Measurements from ENCODE around the gene LILRB5. TPM values are rescaled to one million over a fixed set of nuclear protein-coding genes. Genes with fewer than 3 reads are reported as not detected.
"Not testable (repeated sequence)": the region's sequence is repeated elsewhere in the genome, so short reads cannot be mapped to it uniquely, and the experiment has no call there.

The LILRB5 gene
- total RNA-seq, 1 donor from 2014 or later = not detected

DNA sequence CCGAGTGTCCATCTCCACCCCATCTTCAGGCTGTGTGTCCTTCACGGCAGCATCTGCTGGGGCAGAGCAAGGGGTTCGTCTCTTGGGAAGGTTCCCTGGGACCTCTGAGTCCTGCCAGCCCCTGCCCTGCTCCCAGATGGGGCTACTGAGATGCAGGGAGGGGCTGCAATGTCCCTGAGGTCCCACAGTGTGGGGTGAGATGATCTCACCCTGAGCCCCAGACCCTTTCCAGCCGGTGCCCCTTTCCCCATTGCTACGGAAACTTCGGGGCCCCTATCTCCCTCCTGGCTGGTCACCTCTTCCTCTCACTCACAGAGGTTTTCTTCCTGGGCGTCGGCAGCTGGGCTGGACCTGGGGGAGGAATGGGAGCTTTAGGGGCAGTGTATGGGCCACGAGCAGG is 18.9 kb upstream of the LILRB5 start:
- no peak for DNase-seq (ENCODE audit: low read depth)

- not testable (repeated sequence) for DNase-seq (ENCODE audit: low read depth)
Observed at GRCh38 chr19:54274516-54274915, 17.4 kb upstream of the LILRB5 start.

DNA sequence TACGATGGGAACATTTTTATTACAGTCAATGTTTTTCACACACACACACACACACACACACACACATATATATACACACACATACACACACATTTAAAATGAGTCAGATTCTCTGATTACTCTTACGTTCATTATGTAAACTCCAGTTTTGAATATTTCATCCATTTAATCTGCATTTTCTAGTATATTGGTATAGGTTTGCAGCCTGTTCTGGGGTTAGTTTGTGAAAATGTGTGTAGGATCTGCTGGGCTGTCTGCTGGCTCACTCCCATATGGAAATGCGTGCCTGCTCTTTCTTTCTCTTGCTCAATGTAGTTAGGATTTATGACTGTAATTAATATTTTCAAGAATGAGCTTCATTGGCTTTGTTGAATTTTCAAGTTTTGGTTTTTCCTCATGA is 16.7 kb upstream of the LILRB5 start:
- DNase-seq (ENCODE audit: low read depth) = no peak

GRCh38 chr19:54272181-54272580 is 15.1 kb upstream of the LILRB5 start:
- DNase-seq (ENCODE audit: low read depth) = not testable (repeated sequence)

- not testable (repeated sequence) for DNase-seq (ENCODE audit: low read depth)
Observed at GRCh38 chr19:54271587-54271986, 14.5 kb upstream of the LILRB5 start.

GRCh38 chr19:54271106-54271505 is 14.0 kb upstream of the LILRB5 start:
- no peak for DNase-seq (ENCODE audit: low read depth)

- DNase-seq (ENCODE audit: low read depth) = no peak
Observed at GRCh38 chr19:54268936-54269335, 11.9 kb upstream of the LILRB5 start.

DNA sequence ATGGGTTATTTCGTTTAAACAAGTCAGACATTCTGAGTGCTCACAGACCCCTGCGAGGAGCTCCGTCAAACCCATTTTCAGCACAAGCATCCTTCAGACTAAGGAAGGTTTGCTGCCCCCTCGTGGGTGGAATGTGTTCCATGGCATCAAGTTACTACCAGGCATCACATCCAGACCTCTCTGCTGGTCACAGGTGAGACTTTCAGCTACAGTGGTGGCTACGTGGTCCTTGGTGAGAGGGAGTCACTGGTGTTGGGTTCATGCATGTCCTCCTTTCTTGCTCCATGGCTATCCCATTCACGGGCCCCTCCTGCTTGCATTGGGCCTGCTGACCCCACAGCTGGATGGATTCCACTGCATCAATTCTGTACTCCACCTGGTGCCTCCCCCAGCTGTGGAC is 9.1 kb upstream of the LILRB5 start:
- peak; percentile 58 for DNase-seq (ENCODE audit: low read depth)

DNA sequence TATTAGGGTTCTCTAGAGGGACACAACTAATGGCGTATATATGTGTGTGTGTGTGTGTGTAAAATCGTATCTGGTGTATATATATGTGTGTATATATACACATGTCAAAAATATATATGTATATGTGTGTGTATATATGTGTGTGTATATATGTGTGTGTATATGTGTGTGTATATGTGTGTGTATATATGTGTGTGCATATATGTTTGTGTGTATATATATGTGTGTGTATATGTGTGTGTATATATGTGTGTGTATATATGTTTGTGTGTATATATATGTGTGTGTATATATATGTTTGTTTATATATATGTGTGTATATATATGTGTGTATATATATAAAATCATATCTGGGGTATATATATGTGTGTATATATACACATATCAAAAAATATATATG is 5.4 kb upstream of the LILRB5 start:
- DNase-seq (ENCODE audit: low read depth) = no peak

DNA sequence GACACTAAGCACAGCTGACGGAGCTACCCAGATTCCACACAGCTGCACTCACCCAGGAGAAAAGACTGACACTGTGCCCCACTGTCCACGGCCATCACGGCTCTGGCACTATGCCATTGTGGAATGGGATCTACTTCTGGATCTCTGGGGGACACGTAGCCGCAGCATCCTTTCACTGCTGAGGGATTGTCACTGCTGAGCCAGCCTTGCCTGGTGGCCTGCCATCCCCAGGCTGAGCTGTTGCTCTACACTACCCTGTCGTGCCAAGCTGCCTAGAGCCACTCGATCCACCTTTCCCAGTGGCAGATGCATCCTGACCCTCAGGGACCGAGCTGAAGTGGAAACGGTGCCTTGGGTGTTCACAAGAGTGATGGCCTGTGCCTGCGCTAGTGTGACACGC is 5.0 kb upstream of the LILRB5 start:
- no peak for DNase-seq (ENCODE audit: low read depth)

GRCh38 chr19:54256250-54257115 is 590 bp downstream of the LILRB5 start:
- no peak for DNase-seq (ENCODE audit: low read depth)

DNA sequence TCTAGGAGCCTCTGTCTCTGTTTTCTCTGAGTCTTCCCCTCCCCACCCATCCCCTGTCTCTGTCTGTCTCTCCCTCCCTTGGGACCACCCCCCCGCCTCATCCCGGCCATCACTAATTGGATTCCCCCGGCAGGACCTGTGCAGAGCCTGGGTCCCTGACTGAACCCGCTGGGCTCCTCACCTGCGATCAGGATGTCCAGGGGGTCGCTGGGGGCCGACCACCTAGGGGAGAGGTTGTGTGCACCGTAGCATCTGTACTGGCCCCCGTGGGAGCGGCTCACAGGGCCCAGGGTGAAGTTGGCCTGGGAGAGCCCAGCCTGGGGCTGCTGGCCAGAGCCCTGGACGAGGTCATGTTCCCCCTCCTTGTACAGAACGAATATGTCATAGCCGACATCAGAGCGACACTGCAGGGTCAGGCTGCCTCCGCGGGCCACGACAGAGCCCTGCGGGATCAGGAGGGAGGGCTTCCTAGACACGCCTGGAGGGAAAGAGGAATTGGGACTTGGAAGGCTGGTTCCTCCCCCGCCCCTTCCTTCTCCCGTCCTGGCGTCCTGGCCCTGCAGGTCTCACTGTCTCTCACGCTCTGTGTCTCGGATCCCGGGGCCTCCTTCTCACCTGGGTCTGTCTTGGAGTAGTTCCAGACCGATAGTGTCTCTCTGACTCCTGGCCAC is 1.8 kb downstream of the LILRB5 start:
- no peak for DNase-seq (ENCODE audit: low read depth)

GRCh38 chr19:54254195-54254906 is 2.7 kb downstream of the LILRB5 start:
- no peak for DNase-seq (ENCODE audit: low read depth)

DNA sequence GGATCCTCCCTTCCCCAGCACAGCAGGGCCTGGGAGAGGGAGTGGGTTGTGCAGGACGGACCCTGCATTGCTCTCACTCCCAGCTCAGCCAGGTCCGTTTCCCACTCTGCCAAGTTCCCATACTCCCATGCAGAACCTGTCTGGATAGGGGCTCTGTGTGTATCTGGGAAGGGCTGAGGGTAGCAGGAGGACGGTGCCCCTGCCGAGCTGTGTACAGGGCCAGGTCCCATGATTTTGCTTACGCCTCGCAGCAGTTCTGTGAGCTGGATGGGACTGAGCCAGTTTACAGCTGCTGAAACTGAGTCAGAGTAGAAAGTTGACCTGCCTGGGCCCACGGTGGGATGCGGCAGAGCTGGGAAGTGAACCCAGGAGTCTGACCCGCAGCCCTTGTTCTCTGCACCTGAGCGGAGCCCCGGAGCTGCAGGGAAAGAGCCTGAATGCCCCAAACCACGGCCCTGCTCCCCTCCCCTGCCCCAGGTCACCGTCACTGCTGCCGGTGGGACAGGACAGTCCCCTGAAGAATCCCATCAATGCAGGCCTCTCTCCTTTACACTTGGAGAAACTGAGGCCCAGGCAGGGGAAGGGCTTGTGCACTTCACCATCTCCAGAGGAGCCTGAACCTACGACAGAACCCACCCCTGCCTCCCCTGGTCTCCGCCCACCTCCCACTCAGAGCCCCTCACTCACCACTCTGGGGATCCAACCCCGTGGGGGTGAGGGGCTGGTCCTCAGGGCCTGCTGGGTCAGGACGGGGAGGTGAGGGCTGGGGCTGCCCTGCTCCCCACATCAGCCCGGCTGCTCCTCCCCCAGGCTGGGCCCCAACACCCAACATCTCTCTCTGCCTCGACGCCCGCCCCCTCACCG is 3.5 kb downstream of the LILRB5 start:
- no peak for DNase-seq (ENCODE audit: low read depth)

DNA sequence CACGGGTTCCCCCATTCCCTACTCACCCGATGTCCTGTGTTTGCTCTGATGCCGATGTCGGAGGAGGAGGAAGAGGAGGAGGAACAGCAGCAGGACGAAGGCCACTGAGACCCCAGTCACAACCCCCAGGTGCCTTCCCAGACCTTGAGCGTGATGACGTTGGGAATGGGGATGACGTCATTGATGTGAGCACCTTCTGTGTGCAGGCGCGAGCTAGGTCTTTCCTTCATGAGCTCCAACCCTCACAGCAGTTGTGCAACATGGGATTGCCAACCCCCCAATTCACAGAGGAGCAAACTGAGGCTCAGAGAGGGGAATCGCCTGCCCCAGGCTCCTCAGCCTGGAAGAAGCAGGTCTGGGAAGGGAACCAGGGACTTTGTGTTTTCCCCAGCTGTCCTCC is 4.2 kb downstream of the LILRB5 start:
- no peak for DNase-seq (ENCODE audit: low read depth)

- DNase-seq (ENCODE audit: low read depth) = no peak
Observed at GRCh38 chr19:54252243-54252642, 4.8 kb downstream of the LILRB5 start.

- no peak for DNase-seq (ENCODE audit: low read depth)
Observed at GRCh38 chr19:54248016-54248601, 9.0 kb downstream of the LILRB5 start.

DNA sequence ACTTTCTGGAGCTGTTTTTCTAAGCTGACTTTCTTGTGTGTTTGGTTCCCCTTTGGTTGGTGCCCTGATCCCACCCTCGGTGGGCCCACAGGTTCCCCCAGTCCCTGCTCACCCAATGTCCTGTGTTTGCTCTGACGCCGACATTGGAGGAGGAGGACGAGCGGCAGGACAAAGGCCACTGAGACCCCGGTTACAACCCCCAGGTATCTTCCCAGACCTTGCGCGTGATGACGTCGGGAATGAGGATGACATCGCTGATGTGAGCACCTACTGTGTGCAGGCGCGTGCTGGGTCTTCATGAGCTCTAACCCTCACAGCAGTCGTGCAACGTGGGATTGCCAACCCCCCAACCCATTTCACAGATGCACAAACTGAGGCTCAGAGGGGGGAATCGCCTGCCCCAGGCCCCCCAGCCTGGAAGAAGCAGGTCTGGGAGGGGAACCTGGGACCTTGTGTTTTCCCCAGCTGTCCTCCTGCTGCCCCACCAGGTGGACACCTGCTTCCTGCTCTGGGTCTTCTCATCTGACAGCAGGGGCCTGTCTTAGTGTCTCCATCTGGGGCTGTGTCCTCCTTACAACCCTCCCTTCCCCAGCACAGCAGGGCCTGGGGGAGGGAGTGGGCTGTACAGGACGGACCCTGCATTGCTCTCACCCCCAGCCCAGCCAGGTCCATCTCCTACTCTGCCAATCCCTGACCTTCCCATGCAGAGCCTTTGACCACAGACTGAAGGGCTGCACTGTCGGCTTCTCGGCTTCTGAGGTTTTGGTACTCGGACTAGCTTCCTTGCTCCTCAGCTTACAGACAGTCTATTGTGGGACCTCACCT is 9.8 kb downstream of the LILRB5 start:
- no peak for DNase-seq (ENCODE audit: low read depth)

DNA sequence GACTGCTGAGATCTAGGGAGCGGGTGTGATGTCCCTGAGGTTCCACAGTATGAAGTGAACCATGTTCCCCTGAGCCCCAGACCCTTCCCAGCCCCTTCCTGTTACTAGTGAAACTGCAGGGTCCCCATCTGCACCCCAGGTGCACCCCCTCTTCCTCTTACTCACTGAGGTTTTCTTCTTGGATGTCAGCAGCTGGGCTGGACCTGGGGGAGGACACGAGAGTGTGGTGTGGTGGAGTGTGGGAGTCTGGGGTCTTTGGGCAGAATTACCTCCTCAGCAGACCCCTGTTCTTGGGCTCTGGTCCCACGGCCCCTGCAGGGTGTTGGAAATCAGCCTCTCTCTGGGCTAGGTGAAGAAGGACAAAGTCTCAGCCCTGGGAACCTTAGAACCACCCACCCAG is 11.1 kb downstream of the LILRB5 start:
- no peak for DNase-seq (ENCODE audit: low read depth)

DNA sequence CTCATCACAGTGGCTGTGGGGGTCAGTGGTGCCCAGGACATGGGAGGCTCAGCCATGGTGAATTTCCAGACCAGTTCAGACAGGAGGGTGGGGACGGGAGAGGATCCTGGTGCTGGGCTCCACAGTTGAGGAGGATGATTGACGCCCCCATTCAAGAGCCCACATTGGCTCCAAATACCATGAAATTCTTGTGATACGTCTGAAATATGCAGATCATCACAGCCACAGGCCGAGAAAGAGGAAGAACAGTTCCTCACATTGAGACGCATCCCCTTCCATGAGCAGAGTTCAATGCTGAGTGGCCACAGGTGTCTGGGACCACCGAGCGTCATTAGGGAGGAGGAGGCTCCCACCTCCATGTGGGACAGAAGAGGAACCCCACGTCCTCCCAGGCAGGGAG is 13.3 kb downstream of the LILRB5 start:
- not testable (repeated sequence) for DNase-seq (ENCODE audit: low read depth)
